HEK293 (cell line): ENCODE measurements around the gene ADSL.

Experiments used
- CTCF ChIA-PET: fragments of 350-600 bp; formaldehyde crosslinking; extraction: SDS; loops from one replicate; lab custom pipeline; 2021; ENCODE audit warnings: antibody characterized with exemption; lab: Yijun Ruan, JAX
- POLR2A ChIA-PET: fragments of 300-600 bp; formaldehyde crosslinking; extraction: SDS; loops from one replicate; lab custom pipeline; 2020; ENCODE audit warnings: antibody characterized with exemption, inconsistent platforms; lab: Yijun Ruan, JAX
- H3K27ac ChIP-seq: fragments of 200-500 bp; sonication (Bioruptor generic); 2 replicates; pipeline ENCODE4 v1.5.1; 2014; ENCODE audit warnings: low read depth, low read length, control low read depth, inconsistent platforms; ENCODE audit errors: extremely low read depth
- H3K36me3 ChIP-seq, 2 experiments: fragments of 200-500 bp in 1 of 2; sonication (Bioruptor generic) in 1 of 2; 1 replicate in 1 of 2; 2 replicates in 1 of 2; pipeline ENCODE4 v1.5.1; 2014 to 2017; ENCODE audit warnings: inconsistent platforms in 2 of 2, low read length in 2 of 2; ENCODE audit not compliant: control insufficient read depth in 2 of 2, insufficient read depth in 1 of 2
- H3K4me1 ChIP-seq: fragments of 200-500 bp; sonication (Bioruptor generic); 2 replicates; pipeline ENCODE4 v1.5.1; 2014; ENCODE audit warnings: mild to moderate bottlenecking, low read length, inconsistent platforms; ENCODE audit not compliant: control insufficient read depth, insufficient read depth
- H3K4me3 ChIP-seq: 2 replicates; pipeline ENCODE4 v1.5.1; 2011; ENCODE audit warnings: low read depth, mild to moderate bottlenecking, control low read depth, low read length, moderate library complexity
- H3K9me3 ChIP-seq: fragments of 200-500 bp; sonication (Bioruptor generic); 2 replicates; pipeline ENCODE4 v1.5.1; 2014; ENCODE audit warnings: low read depth, low read length, inconsistent platforms; ENCODE audit not compliant: control insufficient read depth, insufficient read depth
- BCL6B ChIP-seq: fragments of 450-650 bp; formaldehyde crosslinking; IDR thresholded peaks from 2 replicates; pipeline ENCODE4 v1.5.1; 2017; ENCODE audit warnings: missing biosample characterization, missing genetic modification characterization
- FEZF1 ChIP-seq: fragments of 450-650 bp; formaldehyde crosslinking; IDR thresholded peaks from 2 replicates; pipeline ENCODE4 v1.5.1; 2016; ENCODE audit warnings: missing biosample characterization, missing genetic modification characterization
- PRDM2 ChIP-seq: fragments of 450-650 bp; formaldehyde crosslinking; IDR thresholded peaks from 2 replicates; pipeline ENCODE4 v1.5.1; 2016; ENCODE audit warnings: missing biosample characterization, missing genetic modification characterization, borderline replicate concordance
- ZBTB8A ChIP-seq: fragments of 450-650 bp; formaldehyde crosslinking; IDR thresholded peaks from 2 replicates; pipeline ENCODE4 v1.5.1; 2016; ENCODE audit warnings: missing biosample characterization, missing genetic modification characterization
- ZNF10 ChIP-seq: fragments of 450-650 bp; formaldehyde crosslinking; IDR thresholded peaks from 2 replicates; pipeline ENCODE4 v1.5.1; 2017; ENCODE audit warnings: missing biosample characterization, missing genetic modification characterization
- ZNF394 ChIP-seq: fragments of 450-650 bp; formaldehyde crosslinking; IDR thresholded peaks from 2 replicates; pipeline ENCODE4 v1.5.1; 2016; ENCODE audit warnings: missing biosample characterization, missing genetic modification characterization, mild to moderate bottlenecking, moderate library complexity, borderline replicate concordance
- ZNF449 ChIP-seq: fragments of 450-650 bp; formaldehyde crosslinking; IDR thresholded peaks from 2 replicates; pipeline ENCODE4 v1.5.1; 2017; ENCODE audit warnings: missing biosample characterization, mild to moderate bottlenecking, missing genetic modification characterization, moderate library complexity
- ZNF530 ChIP-seq: fragments of 450-650 bp; formaldehyde crosslinking; IDR thresholded peaks from 2 replicates; pipeline ENCODE4 v1.5.1; 2016; ENCODE audit warnings: low read depth, missing biosample characterization, missing genetic modification characterization
- ZNF610 ChIP-seq: fragments of 450-650 bp; formaldehyde crosslinking; IDR thresholded peaks from 2 replicates; pipeline ENCODE4 v1.5.1; 2016; ENCODE audit warnings: missing biosample characterization, missing genetic modification characterization, borderline replicate concordance
- ZNF664 ChIP-seq: fragments of 450-650 bp; formaldehyde crosslinking; IDR thresholded peaks from 2 replicates; pipeline ENCODE4 v1.5.1; 2016; ENCODE audit warnings: missing biosample characterization, missing genetic modification characterization
- ZNF707 ChIP-seq: fragments of 450-650 bp; formaldehyde crosslinking; IDR thresholded peaks from 2 replicates; pipeline ENCODE4 v1.5.1; 2016; ENCODE audit warnings: missing biosample characterization, missing genetic modification characterization
- ZXDB ChIP-seq: fragments of 450-650 bp; formaldehyde crosslinking; IDR thresholded peaks from 2 replicates; pipeline ENCODE4 v1.5.1; 2016; ENCODE audit warnings: missing biosample characterization, missing genetic modification characterization
- TF ChIP-seq, protein P1 (sequence below): fragments of 450-650 bp; formaldehyde crosslinking; IDR thresholded peaks from 2 replicates; pipeline ENCODE4 v1.5.1; 2016; ENCODE audit warnings: missing biosample characterization, missing genetic modification characterization
- TF ChIP-seq, protein P2 (sequence below): fragments of 450-650 bp; formaldehyde crosslinking; IDR thresholded peaks from 2 replicates; pipeline ENCODE4 v1.5.1; 2016; ENCODE audit warnings: missing biosample characterization, missing genetic modification characterization

The ADSL gene

DNA sequence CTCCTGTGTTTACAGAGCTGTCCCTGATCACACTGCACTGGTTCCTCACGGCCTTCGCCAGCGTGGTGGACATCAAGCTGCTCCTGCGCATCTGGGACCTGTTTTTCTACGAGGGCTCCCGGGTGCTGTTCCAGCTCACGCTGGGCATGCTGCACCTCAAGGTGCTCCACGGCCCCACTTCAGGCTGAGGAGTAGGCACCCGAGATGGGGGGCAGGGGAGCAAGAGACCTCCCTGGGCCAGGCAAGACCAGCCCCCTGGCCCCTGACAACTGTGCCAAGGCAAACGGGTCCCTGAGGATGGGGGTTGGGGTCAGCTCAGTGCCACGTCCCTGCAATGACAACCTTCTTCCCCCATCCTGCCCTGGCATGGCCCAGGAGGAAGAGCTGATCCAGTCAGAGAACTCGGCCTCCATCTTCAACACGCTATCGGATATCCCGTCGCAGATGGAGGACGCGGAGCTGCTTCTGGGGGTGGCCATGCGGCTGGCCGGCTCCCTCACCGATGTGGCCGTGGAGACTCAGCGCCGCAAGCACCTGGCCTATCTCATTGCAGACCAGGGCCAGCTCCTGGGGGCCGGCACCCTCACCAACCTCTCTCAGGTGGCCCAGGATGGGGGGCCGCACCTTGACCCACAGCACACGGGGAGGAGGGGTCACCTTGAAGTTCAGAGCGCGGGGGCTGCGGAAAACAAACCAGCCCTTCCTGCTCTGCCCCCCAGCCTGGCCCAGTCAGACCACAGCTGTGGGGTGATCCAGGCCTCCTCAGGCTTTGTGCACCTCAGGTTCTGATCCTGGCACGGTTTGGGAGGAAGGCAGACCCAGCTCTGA lies 60.0 kb downstream of the ADSL start:
- Histone ChIP-seq H3K36me3 (peaks cover 16 to 99% of the 10 kb centered on the region in 2 experiments), H3K4me1 (no peaks in the 10 kb centered on the region), H3K4me3 (no peak overlapping the region), H3K9me3 (no peaks in the 10 kb centered on the region), H3K27ac (no peak overlapping the region)
- TF ChIP-seq ZBTB8A: no peak
- TF ChIP-seq ZNF664 (tag by site-specific recombination): no peak
- TF ChIP-seq ZNF394: no peak
- no peak for TF ChIP-seq ZNF10 (tag by site-specific recombination)
- TF ChIP-seq FEZF1 (tag by site-specific recombination): no peak
- no peak for TF ChIP-seq ZNF610 (tag by site-specific recombination)
- TF ChIP-seq, protein P1, sequence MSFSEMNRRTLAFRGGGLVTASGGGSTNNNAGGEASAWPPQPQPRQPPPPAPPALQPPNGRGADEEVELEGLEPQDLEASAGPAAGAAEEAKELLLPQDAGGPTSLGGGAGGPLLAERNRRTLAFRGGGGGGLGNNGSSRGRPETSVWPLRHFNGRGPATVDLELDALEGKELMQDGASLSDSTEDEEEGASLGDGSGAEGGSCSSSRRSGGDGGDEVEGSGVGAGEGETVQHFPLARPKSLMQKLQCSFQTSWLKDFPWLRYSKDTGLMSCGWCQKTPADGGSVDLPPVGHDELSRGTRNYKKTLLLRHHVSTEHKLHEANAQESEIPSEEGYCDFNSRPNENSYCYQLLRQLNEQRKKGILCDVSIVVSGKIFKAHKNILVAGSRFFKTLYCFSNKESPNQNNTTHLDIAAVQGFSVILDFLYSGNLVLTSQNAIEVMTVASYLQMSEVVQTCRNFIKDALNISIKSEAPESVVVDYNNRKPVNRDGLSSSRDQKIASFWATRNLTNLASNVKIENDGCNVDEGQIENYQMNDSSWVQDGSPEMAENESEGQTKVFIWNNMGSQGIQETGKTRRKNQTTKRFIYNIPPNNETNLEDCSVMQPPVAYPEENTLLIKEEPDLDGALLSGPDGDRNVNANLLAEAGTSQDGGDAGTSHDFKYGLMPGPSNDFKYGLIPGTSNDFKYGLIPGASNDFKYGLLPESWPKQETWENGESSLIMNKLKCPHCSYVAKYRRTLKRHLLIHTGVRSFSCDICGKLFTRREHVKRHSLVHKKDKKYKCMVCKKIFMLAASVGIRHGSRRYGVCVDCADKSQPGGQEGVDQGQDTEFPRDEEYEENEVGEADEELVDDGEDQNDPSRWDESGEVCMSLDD: no peak
- no peak for TF ChIP-seq ZXDB
- no peak for TF ChIP-seq ZNF707
- no peak for TF ChIP-seq ZNF530 (tag by site-specific recombination)
- no peak for TF ChIP-seq ZNF449 (tag by site-specific recombination)
- no peak for TF ChIP-seq BCL6B (tag by site-specific recombination)
- TF ChIP-seq, protein P2, sequence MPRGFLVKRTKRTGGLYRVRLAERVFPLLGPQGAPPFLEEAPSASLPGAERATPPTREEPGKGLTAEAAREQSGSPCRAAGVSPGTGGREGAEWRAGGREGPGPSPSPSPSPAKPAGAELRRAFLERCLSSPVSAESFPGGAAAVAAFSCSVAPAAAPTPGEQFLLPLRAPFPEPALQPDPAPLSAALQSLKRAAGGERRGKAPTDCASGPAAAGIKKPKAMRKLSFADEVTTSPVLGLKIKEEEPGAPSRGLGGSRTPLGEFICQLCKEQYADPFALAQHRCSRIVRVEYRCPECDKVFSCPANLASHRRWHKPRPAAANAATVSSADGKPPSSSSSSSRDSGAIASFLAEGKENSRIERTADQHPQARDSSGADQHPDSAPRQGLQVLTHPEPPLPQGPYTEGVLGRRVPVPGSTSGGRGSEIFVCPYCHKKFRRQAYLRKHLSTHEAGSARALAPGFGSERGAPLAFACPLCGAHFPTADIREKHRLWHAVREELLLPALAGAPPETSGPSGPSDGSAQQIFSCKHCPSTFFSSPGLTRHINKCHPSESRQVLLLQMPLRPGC (tag by site-specific recombination): no peak
- no peak for TF ChIP-seq PRDM2
- ChIA-PET CTCF (no interaction called here), POLR2A (interaction anchor here (0.8 kb wide), 1 partner anchor 231 kb away, joined by 4 read pairs; the partner anchor contains the start of gene MRTFA)
